MCF 10A (cell line): ENCODE results near the gene PRKAA2. TPM values are rescaled to one million over a fixed set of nuclear protein-coding genes. Genes with fewer than 3 reads are reported as not detected.
A peak's percentile ranks its signal among the peaks of the same experiment; 100 is the strongest.

Experiments used
- BruUV-seq: library from RNA; stranded (reverse); fragments of 400-500 nt; replicated peaks from 2 replicates; lab custom pipeline; 2021; lab: Mats Ljungman, UMichigan
- CTCF ChIA-PET: fragments of 300-600 bp; sonication (Branson Sonifier 250); formaldehyde crosslinking; extraction: SDS; loops from one replicate; lab custom pipeline; 2021; ENCODE audit warnings: antibody characterized with exemption, inconsistent platforms; lab: Yijun Ruan, JAX
- POLR2A ChIA-PET: fragments of 300-600, 350-650 bp; sonication (Branson Sonifier 250); formaldehyde crosslinking; extraction: SDS; loops from one replicate; lab custom pipeline; 2020; ENCODE audit warnings: antibody characterized with exemption, inconsistent platforms; lab: Yijun Ruan, JAX
- DNase-seq: peaks from one replicate; pipeline ENCODE4 v3.0.0-alpha.2; 2018; ENCODE audit not compliant: unreplicated experiment
- H3K27ac Mint-ChIP-seq: one replicate; pipeline ENCODE4 v1.8.0; 2022; ENCODE audit warnings: mild to moderate bottlenecking, low read depth, mixed read lengths; ENCODE audit not compliant: unreplicated experiment
- H3K27me3 Mint-ChIP-seq: one replicate; pipeline ENCODE4 v1.8.0; 2022; ENCODE audit warnings: mixed read lengths; ENCODE audit not compliant: insufficient read depth, unreplicated experiment
- H3K36me3 Mint-ChIP-seq: one replicate; pipeline ENCODE4 v1.8.0; 2022; ENCODE audit warnings: mild to moderate bottlenecking, moderate library complexity, mixed read lengths; ENCODE audit not compliant: insufficient read depth, unreplicated experiment
- H3K4me1 Mint-ChIP-seq: one replicate; pipeline ENCODE4 v1.8.0; 2022; ENCODE audit warnings: mixed read lengths; ENCODE audit not compliant: insufficient read depth, unreplicated experiment
- H3K4me3 Mint-ChIP-seq: one replicate; pipeline ENCODE4 v1.8.0; 2022; ENCODE audit warnings: mild to moderate bottlenecking, moderate library complexity, mixed read lengths; ENCODE audit not compliant: unreplicated experiment
- H3K9me3 Mint-ChIP-seq: one replicate; pipeline ENCODE4 v1.8.0; 2022; ENCODE audit warnings: mixed read lengths; ENCODE audit not compliant: unreplicated experiment
- intact Hi-C: fragments of 100-400 bp; cut with micrococcal nuclease; formaldehyde crosslinking; loops from 2 replicates; pipeline ENCODE4 v1.14.1; 2022
- total RNA-seq: library from RNA; stranded (reverse); gene quantifications from 2 replicates; pipeline ENCODE4 v1.2.3, GENCODE V29; 2022
- TF ChIP-seq, protein P1 (sequence below): fragments of 200-600 bp; IDR thresholded peaks from one replicate; pipeline ENCODE4 v1.8.0; 2022; ENCODE audit warnings: antibody characterized with exemption, mild to moderate bottlenecking; ENCODE audit not compliant: unreplicated experiment

The PRKAA2 gene
- total RNA-seq, 1 experiment from 2014 or later, result 0.72 TPM

DNA sequence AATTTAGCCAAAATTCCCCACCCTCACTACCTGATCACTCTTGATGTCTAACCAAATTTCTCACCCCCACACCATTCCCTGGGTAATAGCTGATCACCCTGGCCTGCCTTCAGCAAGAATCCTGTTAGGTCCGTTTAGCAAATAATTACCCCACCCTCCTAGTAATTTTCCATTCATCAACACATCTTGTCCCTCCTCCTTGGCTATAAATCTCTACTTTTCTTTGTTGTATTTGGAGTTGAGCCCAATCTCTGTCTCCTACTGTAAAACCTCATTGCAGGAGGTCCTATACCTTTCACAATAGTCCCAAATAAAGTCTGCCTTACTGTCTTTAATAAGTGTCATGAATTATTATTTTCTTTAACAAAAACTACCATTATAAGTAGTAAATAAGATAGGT is 6.9 kb upstream of the PRKAA2 start:
- no peak overlapping the region for H3K27ac Mint-ChIP-seq
- intact Hi-C loops, result no loop called here

DNA sequence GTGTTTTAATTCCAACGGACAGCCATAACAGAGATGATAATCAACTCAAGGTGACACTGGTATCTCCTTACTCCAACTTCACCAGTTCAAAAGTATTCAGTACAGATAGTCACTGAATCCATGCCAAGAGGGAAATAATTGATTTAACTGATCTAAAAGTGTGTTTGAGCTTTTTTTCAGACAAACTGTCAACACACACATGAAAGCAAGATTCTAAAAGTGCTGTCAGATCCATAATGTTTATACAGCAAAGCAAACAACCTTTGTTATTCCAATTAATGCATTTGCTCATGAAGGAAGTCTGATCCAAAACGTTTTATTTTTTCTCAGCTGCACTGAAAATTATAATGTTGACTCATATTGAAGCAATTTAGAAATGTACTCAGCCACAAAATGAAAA is 5.9 kb upstream of the PRKAA2 start:
- Mint-ChIP-seq H3K27me3 (peaks cover 5% of the 10 kb centered on the region), H3K4me3 (no peak overlapping the region), H3K27ac (no peak overlapping the region), H3K36me3 (no peaks in the 10 kb centered on the region), H3K9me3 (no peaks in the 10 kb centered on the region), H3K4me1 (peaks cover 6% of the 10 kb centered on the region)
- DNase-seq, result no peak
- TF ChIP-seq, protein P1, sequence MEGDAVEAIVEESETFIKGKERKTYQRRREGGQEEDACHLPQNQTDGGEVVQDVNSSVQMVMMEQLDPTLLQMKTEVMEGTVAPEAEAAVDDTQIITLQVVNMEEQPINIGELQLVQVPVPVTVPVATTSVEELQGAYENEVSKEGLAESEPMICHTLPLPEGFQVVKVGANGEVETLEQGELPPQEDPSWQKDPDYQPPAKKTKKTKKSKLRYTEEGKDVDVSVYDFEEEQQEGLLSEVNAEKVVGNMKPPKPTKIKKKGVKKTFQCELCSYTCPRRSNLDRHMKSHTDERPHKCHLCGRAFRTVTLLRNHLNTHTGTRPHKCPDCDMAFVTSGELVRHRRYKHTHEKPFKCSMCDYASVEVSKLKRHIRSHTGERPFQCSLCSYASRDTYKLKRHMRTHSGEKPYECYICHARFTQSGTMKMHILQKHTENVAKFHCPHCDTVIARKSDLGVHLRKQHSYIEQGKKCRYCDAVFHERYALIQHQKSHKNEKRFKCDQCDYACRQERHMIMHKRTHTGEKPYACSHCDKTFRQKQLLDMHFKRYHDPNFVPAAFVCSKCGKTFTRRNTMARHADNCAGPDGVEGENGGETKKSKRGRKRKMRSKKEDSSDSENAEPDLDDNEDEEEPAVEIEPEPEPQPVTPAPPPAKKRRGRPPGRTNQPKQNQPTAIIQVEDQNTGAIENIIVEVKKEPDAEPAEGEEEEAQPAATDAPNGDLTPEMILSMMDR, result no peak
- BruUV-seq, result no TSS peak
- ChIA-PET CTCF (no interaction called here), POLR2A (interaction anchor here (0.6 kb wide), 1 partner anchor 10 kb away, joined by 4 read pairs; no protein-coding TSS in a partner anchor)
- intact Hi-C loops, result no loop called here

More for the DNA sequence above, 6.9 kb upstream of the PRKAA2 start:
- Mint-ChIP-seq H3K4me3 (no peak overlapping the region), H3K36me3 (no peaks in the 10 kb centered on the region), H3K27me3 (no peaks in the 10 kb centered on the region), H3K4me1 (peaks cover 6% of the 10 kb centered on the region), H3K9me3 (no peaks in the 10 kb centered on the region)
- DNase-seq, result peak; percentile 51
- ChIA-PET CTCF (interaction anchor here (0.6 kb wide), 1 partner anchor 1490 kb away, joined by 3 read pairs; no protein-coding TSS in a partner anchor), POLR2A (interaction anchor here (0.6 to 1.3 kb wide), 2 partner anchors 18 to 193 kb away, joined by 3 to 4 read pairs; no protein-coding TSS in a partner anchor)
- TF ChIP-seq, protein P1, result no peak
- no TSS peak for BruUV-seq

DNA sequence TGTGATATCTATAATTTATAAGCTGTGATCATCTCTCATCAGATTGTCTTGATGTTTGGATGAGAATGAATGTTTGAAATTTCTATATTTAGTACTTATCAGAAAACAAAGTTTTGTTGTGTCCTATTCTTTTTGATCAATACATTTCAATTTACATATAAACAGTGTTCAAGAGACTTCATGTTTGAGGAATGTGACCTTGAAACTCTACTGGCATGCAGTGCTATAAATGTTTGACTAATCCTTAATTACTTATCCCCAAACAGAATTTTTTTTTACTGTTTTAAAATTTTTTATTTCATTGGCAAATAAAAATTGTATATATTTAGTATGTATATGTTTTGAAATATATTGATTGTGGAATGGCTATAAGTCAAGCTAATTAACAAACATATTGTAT is 1.5 kb upstream of the PRKAA2 start:
- peak overlapping the region; percentile 18 for H3K4me3 Mint-ChIP-seq
- ChIA-PET CTCF (interaction anchor here (0.6 to 0.9 kb wide), 4 partner anchors 8 to 1265 kb away, joined by 3 to 4 read pairs (median 4); no protein-coding TSS in a partner anchor), POLR2A (interaction anchor here (0.6 kb wide), 2 partner anchors 15 to 17 kb away, joined by 3 to 4 read pairs; no protein-coding TSS in a partner anchor)
- no peaks in the 10 kb centered on the region for H3K36me3 Mint-ChIP-seq
- H3K9me3 Mint-ChIP-seq, result no peaks in the 10 kb centered on the region
- no TSS peak for BruUV-seq
- DNase-seq, result no peak
- TF ChIP-seq, protein P1, result no peak
- H3K27me3 Mint-ChIP-seq, result peaks cover 26% of the 10 kb centered on the region
- no peak overlapping the region for H3K27ac Mint-ChIP-seq
- H3K4me1 Mint-ChIP-seq, result no peaks in the 10 kb centered on the region
- intact Hi-C loops, result no loop called here

DNA sequence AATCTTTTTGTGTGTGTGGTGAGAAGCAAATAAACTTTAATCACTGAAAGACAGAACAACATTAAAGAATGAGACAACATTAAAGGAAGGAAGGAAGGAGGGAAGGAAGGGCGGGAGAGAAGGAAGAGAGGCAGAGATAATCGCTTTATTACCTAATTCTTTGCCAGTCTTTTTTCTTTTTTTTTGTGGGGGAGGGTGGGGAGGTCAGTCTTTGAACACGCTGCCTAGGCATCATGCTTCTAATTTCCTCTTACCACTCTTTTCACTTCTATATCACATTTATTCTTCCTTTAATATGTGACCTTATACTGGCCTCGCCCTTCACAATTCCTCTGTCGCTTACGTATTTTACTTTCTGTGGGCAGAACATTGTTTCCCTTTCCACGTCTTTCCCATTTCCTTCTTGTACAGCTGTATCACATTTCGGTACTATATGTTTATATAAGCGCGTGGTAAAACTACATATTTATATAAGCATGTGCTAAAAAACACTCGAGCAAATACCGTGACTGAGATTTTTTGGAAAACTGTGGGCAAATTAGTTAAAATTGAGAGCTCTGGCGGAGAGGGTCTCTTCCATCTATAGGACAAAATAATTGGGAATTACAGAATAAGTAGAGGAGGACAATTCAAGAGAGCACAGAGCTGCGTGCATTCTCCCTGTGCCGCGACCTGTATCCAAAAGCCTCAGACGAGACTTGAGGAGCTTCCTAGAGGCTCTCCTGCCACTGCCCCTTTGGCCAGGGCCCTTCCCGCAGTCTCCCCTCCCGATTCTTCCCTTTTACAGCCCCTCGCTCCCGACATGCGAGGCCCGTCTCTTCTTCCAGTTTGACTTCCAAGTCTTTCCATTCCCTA is 823 bp upstream of the PRKAA2 start:
- H3K36me3 Mint-ChIP-seq, result no peaks in the 10 kb centered on the region
- H3K27me3 Mint-ChIP-seq, result peaks cover 26% of the 10 kb centered on the region
- peak overlapping the region; percentile 74 for H3K4me3 Mint-ChIP-seq
- intact Hi-C loops, result no loop called here
- POLR2A ChIA-PET, result interaction anchor here (0.6 kb wide), 3 partner anchors 14 to 607 kb away, joined by 3 to 4 read pairs (median 3); no protein-coding TSS in a partner anchor
- CTCF ChIA-PET, result interaction anchor here (0.6 to 0.8 kb wide), 2 partner anchors 164 to 1266 kb away, joined by 4 read pairs; no protein-coding TSS in a partner anchor
- H3K4me1 Mint-ChIP-seq, result no peaks in the 10 kb centered on the region
- BruUV-seq, result no TSS peak
- no peak for DNase-seq
- TF ChIP-seq, protein P1, result no peak
- H3K27ac Mint-ChIP-seq, result peak overlapping the region; percentile 18
- H3K9me3 Mint-ChIP-seq, result no peaks in the 10 kb centered on the region
